Body of pancreas (tissue), 4 donors: ENCODE results near the gene TTLL5.

Source experiments
- CTCF ChIP-seq, 7 experiments: fragments of 450-650 bp in 4 of 7; fragments of 200-600 bp in 3 of 7; sonication (generic) in 3 of 7; IDR thresholded peaks; one replicate each; pipeline ENCODE4 v1.5.1; 2016 to 2019; ENCODE audit warnings: antibody characterized with exemption in 7 of 7
- POLR2A ChIP-seq, 3 donors: fragments of 450-650 bp; IDR thresholded peaks; one replicate each; pipeline ENCODE4 v1.6.1; 2016; ENCODE audit warnings: antibody characterized with exemption in 3 of 3, mild to moderate bottlenecking in 2 of 3

- TF ChIP-seq CTCF (IDR thresholded peaks at IDR 0.05) = no peak
- TF ChIP-seq POLR2A (IDR thresholded peaks at IDR 0.05) = no peak
Observed at GRCh38 chr14:75833326-75834020, 172.4 kb downstream of the TTLL5 start.
